ENCODE data around the gene DLG2.

DLG2 gene

DNA sequence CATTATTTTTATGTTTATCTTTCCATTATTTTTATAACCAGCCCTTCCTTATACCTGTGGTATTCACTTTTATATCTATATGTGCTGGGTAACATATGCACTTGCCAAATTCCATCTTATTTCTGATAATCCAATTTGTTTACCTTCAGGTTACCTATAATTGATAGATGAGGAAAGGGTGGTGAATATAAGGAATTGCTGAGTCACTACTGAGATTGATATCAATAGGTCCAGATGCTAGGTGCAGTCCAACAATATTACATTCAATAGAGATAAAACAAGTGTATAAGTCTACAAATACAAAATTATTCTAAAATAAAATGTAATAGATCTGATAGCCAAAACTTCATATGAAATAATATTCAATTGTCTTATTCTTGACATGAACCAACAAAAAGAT lies 1582.0 kb downstream of the DLG2 start:
- H3K27me3 ChIP-seq (ENCODE audit: control insufficient read depth, insufficient read depth, low read length), result no peaks in the 10 kb centered on the region
- H3K36me3 ChIP-seq (ENCODE audit: control insufficient read depth, insufficient read depth, low read length), result no peaks in the 10 kb centered on the region
- no peaks in the 10 kb centered on the region for H3K4me1 ChIP-seq (ENCODE audit: control insufficient read depth, insufficient read depth, low read length)
- no peaks in the 10 kb centered on the region for H3K9me3 ChIP-seq (ENCODE audit: control insufficient read depth, insufficient read depth, low read length)
- no peak overlapping the region for H3K4me3 ChIP-seq (ENCODE audit: low read depth, low read length)
- H3K9ac ChIP-seq (ENCODE audit: low read depth, low read length), result no peak overlapping the region

DNA sequence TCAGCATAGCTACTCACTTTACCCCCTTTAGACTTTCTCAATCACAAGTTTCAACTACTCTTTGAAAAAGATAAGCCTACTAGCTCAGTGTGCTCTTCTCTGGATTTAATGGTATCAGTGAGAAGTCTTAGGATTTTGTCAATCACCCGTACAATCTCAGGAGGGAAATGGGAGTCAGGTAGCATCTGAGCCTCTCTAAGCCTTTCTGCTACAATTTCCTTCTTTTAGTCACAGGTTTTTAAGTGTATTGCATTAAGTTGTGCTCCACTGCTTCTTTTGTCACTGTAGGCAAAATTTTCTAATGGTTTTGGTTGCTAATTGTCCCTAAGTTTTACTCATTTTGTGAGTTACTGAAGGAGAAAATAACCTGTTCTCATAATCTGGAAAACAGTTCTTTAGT lies 1582.4 kb downstream of the DLG2 start:
- H3K27me3 ChIP-seq (ENCODE audit: control insufficient read depth, insufficient read depth, low read length), result no peaks in the 10 kb centered on the region
- no peaks in the 10 kb centered on the region for H3K36me3 ChIP-seq (ENCODE audit: control insufficient read depth, insufficient read depth, low read length)
- H3K4me3 ChIP-seq (ENCODE audit: low read depth, low read length), result no peak overlapping the region
- no peaks in the 10 kb centered on the region for H3K9me3 ChIP-seq (ENCODE audit: control insufficient read depth, insufficient read depth, low read length)
- H3K9ac ChIP-seq (ENCODE audit: low read depth, low read length), result no peak overlapping the region
- no peaks in the 10 kb centered on the region for H3K4me1 ChIP-seq (ENCODE audit: control insufficient read depth, insufficient read depth, low read length)

GRCh38 chr11:84036664-84037194 lies 1590.4 kb downstream of the DLG2 start:
- Histone ChIP-seq H3K27me3 (ENCODE audit: control insufficient read depth, insufficient read depth, low read length) (no peaks in the 10 kb centered on the region), H3K36me3 (ENCODE audit: control insufficient read depth, insufficient read depth, low read length) (no peaks in the 10 kb centered on the region), H3K9me3 (ENCODE audit: control insufficient read depth, insufficient read depth, low read length) (no peaks in the 10 kb centered on the region), H3K4me3 (ENCODE audit: low read depth, low read length) (no peak overlapping the region), H3K9ac (ENCODE audit: low read depth, low read length) (no peak overlapping the region), H3K4me1 (ENCODE audit: control insufficient read depth, insufficient read depth, low read length) (no peaks in the 10 kb centered on the region)

- Histone ChIP-seq H3K27me3 (ENCODE audit: control insufficient read depth, insufficient read depth, low read length) (no peaks in the 10 kb centered on the region), H3K4me1 (ENCODE audit: control insufficient read depth, insufficient read depth, low read length) (no peaks in the 10 kb centered on the region), H3K9ac (ENCODE audit: low read depth, low read length) (no peak overlapping the region), H3K36me3 (ENCODE audit: control insufficient read depth, insufficient read depth, low read length) (no peaks in the 10 kb centered on the region), H3K4me3 (ENCODE audit: low read depth, low read length) (no peak overlapping the region), H3K9me3 (ENCODE audit: control insufficient read depth, insufficient read depth, low read length) (no peaks in the 10 kb centered on the region)
Observed at GRCh38 chr11:84035645-84036044, 1591.5 kb downstream of the DLG2 start.

GRCh38 chr11:84034484-84034883 lies 1592.7 kb downstream of the DLG2 start:
- H3K9me3 ChIP-seq (ENCODE audit: control insufficient read depth, insufficient read depth, low read length), result no peaks in the 10 kb centered on the region
- no peaks in the 10 kb centered on the region for H3K4me1 ChIP-seq (ENCODE audit: control insufficient read depth, insufficient read depth, low read length)
- no peaks in the 10 kb centered on the region for H3K27me3 ChIP-seq (ENCODE audit: control insufficient read depth, insufficient read depth, low read length)
- H3K9ac ChIP-seq (ENCODE audit: low read depth, low read length), result no peak overlapping the region
- no peak overlapping the region for H3K4me3 ChIP-seq (ENCODE audit: low read depth, low read length)
- H3K36me3 ChIP-seq (ENCODE audit: control insufficient read depth, insufficient read depth, low read length), result no peaks in the 10 kb centered on the region

GRCh38 chr11:84024266-84024665 lies 1602.9 kb downstream of the DLG2 start:
- Histone ChIP-seq H3K9ac (ENCODE audit: low read depth, low read length) (no peak overlapping the region), H3K9me3 (ENCODE audit: control insufficient read depth, insufficient read depth, low read length) (no peaks in the 10 kb centered on the region), H3K4me3 (ENCODE audit: low read depth, low read length) (no peak overlapping the region), H3K27me3 (ENCODE audit: control insufficient read depth, insufficient read depth, low read length) (no peaks in the 10 kb centered on the region), H3K4me1 (ENCODE audit: control insufficient read depth, insufficient read depth, low read length) (no peaks in the 10 kb centered on the region), H3K36me3 (ENCODE audit: control insufficient read depth, insufficient read depth, low read length) (no peaks in the 10 kb centered on the region)

DNA sequence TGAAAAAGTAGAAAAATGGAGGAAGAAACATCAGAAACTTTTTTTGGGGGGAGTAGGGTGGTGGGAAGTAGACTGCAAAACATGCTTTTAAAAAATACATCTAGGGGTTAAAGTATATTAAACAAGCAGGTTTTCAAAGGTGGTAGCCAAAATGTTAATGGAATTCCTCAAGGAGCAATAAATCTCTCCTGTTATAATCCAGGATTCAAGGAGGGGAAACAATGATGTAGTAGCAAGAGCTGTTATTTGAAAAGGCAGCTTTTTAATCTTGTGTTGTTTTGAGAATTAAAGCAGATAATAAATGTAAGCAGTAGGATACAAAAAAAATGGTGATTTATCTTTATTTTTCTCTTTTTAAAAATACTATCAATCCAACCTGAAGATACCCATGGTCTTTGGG lies 1604.4 kb downstream of the DLG2 start:
- Histone ChIP-seq H3K9me3 (ENCODE audit: control insufficient read depth, insufficient read depth, low read length) (no peaks in the 10 kb centered on the region), H3K4me3 (ENCODE audit: low read depth, low read length) (no peak overlapping the region), H3K9ac (ENCODE audit: low read depth, low read length) (no peak overlapping the region)

DNA sequence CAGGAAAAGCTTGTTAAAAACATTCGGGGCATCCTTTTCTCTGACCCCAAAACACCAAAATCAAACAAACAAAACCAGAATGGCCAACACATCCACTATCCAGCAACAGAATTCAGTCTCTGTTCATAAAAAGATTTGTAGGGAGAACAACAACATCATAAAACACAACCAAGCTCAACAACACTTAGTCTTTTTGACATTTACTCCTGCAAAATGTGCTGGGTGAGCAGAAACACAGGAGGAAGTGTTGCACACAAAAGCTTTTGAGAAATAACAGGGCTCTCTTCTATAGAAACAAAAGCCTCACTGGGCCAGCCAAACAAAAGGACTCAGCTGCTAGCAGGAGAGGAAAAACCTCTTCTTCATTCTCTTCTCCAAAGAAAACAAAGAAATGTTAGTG lies 1604.9 kb downstream of the DLG2 start:
- no peaks in the 10 kb centered on the region for H3K4me1 ChIP-seq (ENCODE audit: control insufficient read depth, insufficient read depth, low read length)
- no peaks in the 10 kb centered on the region for H3K36me3 ChIP-seq (ENCODE audit: control insufficient read depth, insufficient read depth, low read length)
- no peaks in the 10 kb centered on the region for H3K27me3 ChIP-seq (ENCODE audit: control insufficient read depth, insufficient read depth, low read length)
- H3K4me3 ChIP-seq (ENCODE audit: low read depth, low read length), result no peak overlapping the region
- H3K9me3 ChIP-seq (ENCODE audit: control insufficient read depth, insufficient read depth, low read length), result no peaks in the 10 kb centered on the region
- H3K9ac ChIP-seq (ENCODE audit: low read depth, low read length), result no peak overlapping the region

More for the DNA sequence above, 1604.4 kb downstream of the DLG2 start:
- Histone ChIP-seq H3K4me1 (ENCODE audit: control insufficient read depth, insufficient read depth, low read length) (no peaks in the 10 kb centered on the region), H3K36me3 (ENCODE audit: control insufficient read depth, insufficient read depth, low read length) (no peaks in the 10 kb centered on the region), H3K27me3 (ENCODE audit: control insufficient read depth, insufficient read depth, low read length) (no peaks in the 10 kb centered on the region)

GRCh38 chr11:84021291-84021690 lies 1605.9 kb downstream of the DLG2 start:
- no peaks in the 10 kb centered on the region for H3K27me3 ChIP-seq (ENCODE audit: control insufficient read depth, insufficient read depth, low read length)
- H3K9me3 ChIP-seq (ENCODE audit: control insufficient read depth, insufficient read depth, low read length), result no peaks in the 10 kb centered on the region
- H3K4me3 ChIP-seq (ENCODE audit: low read depth, low read length), result no peak overlapping the region
- H3K4me1 ChIP-seq (ENCODE audit: control insufficient read depth, insufficient read depth, low read length), result no peaks in the 10 kb centered on the region
- H3K36me3 ChIP-seq (ENCODE audit: control insufficient read depth, insufficient read depth, low read length), result no peaks in the 10 kb centered on the region
- no peak overlapping the region for H3K9ac ChIP-seq (ENCODE audit: low read depth, low read length)

GRCh38 chr11:84019571-84020194 lies 1607.5 kb downstream of the DLG2 start:
- Histone ChIP-seq H3K9ac (ENCODE audit: low read depth, low read length) (no peak overlapping the region), H3K4me3 (ENCODE audit: low read depth, low read length) (no peak overlapping the region), H3K36me3 (ENCODE audit: control insufficient read depth, insufficient read depth, low read length) (no peaks in the 10 kb centered on the region), H3K4me1 (ENCODE audit: control insufficient read depth, insufficient read depth, low read length) (no peaks in the 10 kb centered on the region), H3K27me3 (ENCODE audit: control insufficient read depth, insufficient read depth, low read length) (no peaks in the 10 kb centered on the region), H3K9me3 (ENCODE audit: control insufficient read depth, insufficient read depth, low read length) (no peaks in the 10 kb centered on the region)

- H3K4me1 ChIP-seq (ENCODE audit: control insufficient read depth, insufficient read depth, low read length), result no peaks in the 10 kb centered on the region
- H3K27me3 ChIP-seq (ENCODE audit: control insufficient read depth, insufficient read depth, low read length), result no peaks in the 10 kb centered on the region
- no peak overlapping the region for H3K4me3 ChIP-seq (ENCODE audit: low read depth, low read length)
- no peak overlapping the region for H3K9ac ChIP-seq (ENCODE audit: low read depth, low read length)
- H3K36me3 ChIP-seq (ENCODE audit: control insufficient read depth, insufficient read depth, low read length), result no peaks in the 10 kb centered on the region
- H3K9me3 ChIP-seq (ENCODE audit: control insufficient read depth, insufficient read depth, low read length), result no peaks in the 10 kb centered on the region
Observed at GRCh38 chr11:84014539-84014938, 1612.6 kb downstream of the DLG2 start.

DNA sequence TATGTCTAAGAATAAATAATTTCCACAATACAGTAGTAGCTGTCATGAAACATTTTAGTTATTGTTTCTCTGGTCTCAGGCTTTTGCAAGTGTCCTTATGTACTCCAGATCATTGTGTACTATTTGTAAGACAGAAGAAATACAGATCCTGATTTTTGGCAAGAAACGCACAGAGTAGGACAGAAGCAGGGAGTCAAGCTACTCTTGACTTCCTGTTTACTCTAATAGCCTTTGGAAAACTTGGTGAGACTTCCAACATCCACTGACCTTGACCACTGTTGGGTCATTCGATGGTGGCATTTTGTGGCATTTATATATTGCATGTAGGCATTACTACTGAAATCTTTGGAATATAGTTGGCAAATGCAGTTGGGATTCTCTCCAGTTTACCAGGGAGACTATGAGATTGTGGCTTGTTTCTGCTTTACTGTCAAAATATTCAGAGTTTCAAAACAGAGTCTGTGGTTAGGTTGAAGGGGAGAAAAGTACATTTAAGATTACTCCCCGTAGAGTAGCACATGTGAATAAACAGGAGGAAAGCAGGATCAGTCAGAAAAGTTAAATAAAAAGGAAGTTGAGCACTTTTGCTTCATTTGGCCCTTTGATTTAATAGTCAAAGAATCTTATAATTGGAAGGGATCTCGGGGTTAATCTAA lies 1614.8 kb downstream of the DLG2 start:
- Histone ChIP-seq H3K9ac (ENCODE audit: low read depth, low read length) (no peak overlapping the region), H3K27me3 (ENCODE audit: control insufficient read depth, insufficient read depth, low read length) (no peaks in the 10 kb centered on the region), H3K4me3 (ENCODE audit: low read depth, low read length) (no peak overlapping the region)

More for the DNA sequence above, 1614.8 kb downstream of the DLG2 start:
- Histone ChIP-seq H3K4me1 (ENCODE audit: control insufficient read depth, insufficient read depth, low read length) (no peaks in the 10 kb centered on the region), H3K36me3 (ENCODE audit: control insufficient read depth, insufficient read depth, low read length) (no peaks in the 10 kb centered on the region), H3K9me3 (ENCODE audit: control insufficient read depth, insufficient read depth, low read length) (no peaks in the 10 kb centered on the region)
